HepG2 (cell line): ENCODE measurements around the gene DNAI2. TPM values are rescaled to one million over a fixed set of nuclear protein-coding genes. Genes with fewer than 3 reads are reported as not detected.

Experiments used
- ATAC-seq: fragments of 200-7000 bp; cut with Tn5 transposase; 3 replicates; pipeline ENCODE4 v1.9.1; 2020; ENCODE audit warnings: mild to moderate bottlenecking, moderate library complexity
- BruUV-seq: library from RNA; stranded (reverse); fragments of 400-500 nt; replicated peaks from 2 replicates; lab custom pipeline; 2021; lab: Mats Ljungman, UMichigan
- CTCF ChIA-PET: fragments of 300-600 bp; formaldehyde crosslinking; extraction: SDS; loops from one replicate; lab custom pipeline; 2021; ENCODE audit warnings: low total read pairs, inconsistent platforms, low intra/inter-chr PET ratio; lab: Yijun Ruan, JAX
- POLR2A ChIA-PET: fragments of 350-600 bp; sonication (Branson Sonifier 250); formaldehyde crosslinking; loops from one replicate; lab custom pipeline; 2020; ENCODE audit warnings: antibody characterized with exemption, inconsistent platforms; lab: Yijun Ruan, JAX
- DNase-seq: peaks from one replicate; pipeline ENCODE4 v3.0.0-alpha.2; 2015; ENCODE audit warnings: low spot score
- FAIRE-seq: peaks from 3 replicates; lab custom pipeline; 2011; peaks lifted over from hg19 to GRCh38; lab: Jason Lieb, UNC
- H2AFZ ChIP-seq: one replicate; pipeline ENCODE4 v1.6.1; 2011; ENCODE audit warnings: low read length, inconsistent platforms
- H3K27ac ChIP-seq: fragments of 300-600 bp; 3 replicates; pipeline ENCODE4 v1.8.0; 2011; ENCODE audit warnings: mixed run types, mild to moderate bottlenecking, mixed read lengths, low read length, inconsistent platforms; ENCODE audit not compliant: insufficient read depth; ENCODE audit errors: extremely low read length
- H3K27me3 ChIP-seq, 2 experiments: fragments of 200-600 bp in 1 of 2; 2 replicates in 1 of 2; 3 replicates in 1 of 2; pipeline versions ENCODE4 v1.6.0 to v1.8.0; 2011; ENCODE audit warnings: low read length in 2 of 2, mild to moderate bottlenecking in 2 of 2, moderate library complexity in 2 of 2, inconsistent platforms in 1 of 2; ENCODE audit not compliant: insufficient read depth in 2 of 2, control insufficient read depth in 1 of 2
- H3K36me3 ChIP-seq, 2 experiments: fragments of 200-600 bp in 1 of 2; replicated peaks in 1 of 2; 2 replicates in 1 of 2; 3 replicates in 1 of 2; pipeline versions ENCODE4 v1.5.1 to v1.8.0; 2011; ENCODE audit warnings: low read length in 2 of 2, inconsistent platforms in 1 of 2; ENCODE audit not compliant: insufficient read depth in 2 of 2, control insufficient read depth in 1 of 2
- H3K4me1 ChIP-seq: 2 replicates; pipeline ENCODE4 v1.5.1; 2012; ENCODE audit warnings: low read length, inconsistent platforms; ENCODE audit not compliant: insufficient read depth
- H3K4me2 ChIP-seq: 2 replicates; pipeline ENCODE4 v1.6.0; 2011; ENCODE audit warnings: low read depth, low read length, inconsistent platforms
- H3K4me3 ChIP-seq, 3 experiments: fragments of 200-600 bp in 1 of 3; sonication (generic), shearing (Covaris generic) in 1 of 3; replicated peaks in 1 of 3; 2 replicates each; pipeline ENCODE4 v1.5.1; 2011 to 2016; ENCODE audit warnings: low read length in 3 of 3, inconsistent platforms in 2 of 3, low read depth in 2 of 3, mild to moderate bottlenecking in 2 of 3, control low read depth in 1 of 3, mixed read lengths in 1 of 3; ENCODE audit not compliant: insufficient read depth in 1 of 3
- H3K79me2 ChIP-seq: one replicate; pipeline ENCODE4 v1.6.1; 2011; ENCODE audit warnings: low read length, inconsistent platforms; ENCODE audit not compliant: insufficient read depth
- H3K9ac ChIP-seq: 2 replicates; pipeline ENCODE4 v1.6.0; 2011; ENCODE audit warnings: mild to moderate bottlenecking, low read depth, low read length, inconsistent platforms; ENCODE audit not compliant: insufficient read depth
- H3K9me3 ChIP-seq: 2 replicates; pipeline ENCODE4 v1.5.1; 2012; ENCODE audit warnings: mild to moderate bottlenecking, low read length
- H4K20me1 ChIP-seq: 2 replicates; pipeline ENCODE4 v1.6.0; 2011; ENCODE audit warnings: inconsistent platforms, mild to moderate bottlenecking, low read length, moderate library complexity; ENCODE audit not compliant: insufficient read depth
- ARNT ChIP-seq: fragments of 450-650 bp; IDR thresholded peaks from 2 replicates; pipeline ENCODE4 v1.6.1; 2017
- ATM ChIP-seq: fragments of 450-650 bp; IDR thresholded peaks from 2 replicates; pipeline ENCODE4 v1.7.1; 2017; ENCODE audit warnings: mild to moderate bottlenecking, borderline replicate concordance
- BHLHE40 ChIP-seq: IDR thresholded peaks from 2 replicates; pipeline ENCODE4 v1.6.1; 2011; ENCODE audit warnings: low read length, improper control_type of control experiment
- DNMT1 ChIP-seq: sonication (generic); formaldehyde crosslinking; IDR thresholded peaks from 2 replicates; pipeline ENCODE4 v1.5.1; 2020; ENCODE audit warnings: mild to moderate bottlenecking, missing genetic modification reagents
- FOXP1 ChIP-seq, 2 experiments: fragments of 450-650 bp in 1 of 2; IDR thresholded peaks; 2 replicates each; pipeline ENCODE4 v1.6.1; 2017 to 2018; ENCODE audit warnings: antibody characterized with exemption in 1 of 2
- HNF4A ChIP-seq: sonication (generic); formaldehyde crosslinking; IDR thresholded peaks from 2 replicates; pipeline ENCODE4 v1.4.0; 2020; ENCODE audit warnings: missing genetic modification reagents
- SOX5 ChIP-seq: IDR thresholded peaks from 2 replicates; pipeline ENCODE4 v1.6.1; 2016; ENCODE audit warnings: borderline replicate concordance
- THYN1 ChIP-seq: sonication (generic); formaldehyde crosslinking; IDR thresholded peaks from 2 replicates; pipeline ENCODE4 v1.8.1; 2023; ENCODE audit warnings: low read depth, mild to moderate bottlenecking, moderate library complexity, missing genetic modification reagents, borderline replicate concordance
- ZNF343 ChIP-seq: sonication (generic); formaldehyde crosslinking; IDR thresholded peaks from 2 replicates; pipeline ENCODE4 v1.4.0; 2020; ENCODE audit warnings: mild to moderate bottlenecking, missing genetic modification reagents
- ZNF614 ChIP-seq: IDR thresholded peaks from 2 replicates; pipeline ENCODE4 v1.6.1; 2018; ENCODE audit warnings: missing biosample characterization, missing genetic modification reagents, inconsistent platforms, borderline replicate concordance
- WGBS: methylation state at CpG from one replicate; pipeline ENCODE4 v1.1.6; 2017; ENCODE audit warnings: low lambda C conversion rate; 5-methylcytosine and 5-hydroxymethylcytosine counted together
- in situ Hi-C: cut with HindIII; loops from 2 replicates; pipeline ENCODE4 v1.10.0; 2017; ENCODE audit warnings: low pct_unique_long_range_greater_than_20kb; ENCODE audit not compliant: extremely low pct_ligation_motif_present
- intact Hi-C: fragments of 100-400 bp; cut with micrococcal nuclease; formaldehyde crosslinking; loops from one replicate; pipeline ENCODE4 v1.10.0; 2022; ENCODE audit not compliant: unreplicated experiment
- polyA plus RNA-seq, 8 experiments: library from polyadenylated mRNA; depleted of rRNA in 3 of 8; stranded (reverse) in 7 of 8; unstranded in 1 of 8; fragments of >200 nt; fragmentation: Illumina TruSeq in 4 of 8; extraction: Trizol in 4 of 8; gene quantifications; 2 replicates each; pipeline versions ENCODE4 v1.2.1 to v1.2.3, GENCODE V29; 2011 to 2016; ENCODE audit warnings: low read depth in 4 of 8, missing spikeins in 1 of 8, mixed read lengths in 1 of 8; ENCODE audit not compliant: insufficient read depth in 1 of 8
- total RNA-seq, 5 experiments: library from RNA; depleted of rRNA; stranded (reverse); fragments of >200 nt; fragmentation: Illumina TruSeq; extraction: Trizol; gene quantifications; 2 replicates each; pipeline ENCODE4 v1.2.3, GENCODE V29; 2016; ENCODE audit warnings: low read depth in 1 of 5
- TF ChIP-seq, protein P1 (sequence below): sonication (generic); formaldehyde crosslinking; IDR thresholded peaks from 2 replicates; pipeline ENCODE4 v1.4.0; 2020; ENCODE audit warnings: missing genetic modification reagents
- TF ChIP-seq, protein P2 (sequence below): sonication (generic); formaldehyde crosslinking; IDR thresholded peaks from 2 replicates; pipeline ENCODE4 v1.4.0; 2020; ENCODE audit warnings: low read depth, mild to moderate bottlenecking, missing genetic modification reagents

The DNAI2 gene
- total and polyA plus RNA-seq, 2 of the 13 experiments (the other 11 are each of a cell fraction or from before 2014, with no cell fraction given) = not detected

DNA sequence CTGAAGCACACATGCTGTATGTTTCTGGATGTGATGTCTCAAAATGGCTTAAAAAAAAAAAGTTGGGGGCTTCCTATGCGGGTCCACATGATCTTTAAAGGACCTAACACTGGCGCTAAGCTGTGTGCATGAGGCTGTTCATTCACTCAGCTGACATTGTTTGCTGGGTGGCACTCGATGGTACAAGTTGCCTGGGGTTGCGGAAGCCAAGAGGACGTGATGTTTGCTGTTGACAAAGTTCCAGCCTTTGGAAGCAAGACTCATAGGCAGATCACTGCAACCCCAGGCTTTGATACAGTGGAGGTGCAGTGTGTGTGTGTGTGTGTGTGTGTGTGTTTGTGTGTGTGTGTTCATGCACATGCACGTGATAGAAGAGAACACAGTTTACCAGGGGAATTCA, 29.5 kb upstream of the DNAI2 start:
- ChIA-PET CTCF (no interaction called here), POLR2A (no interaction called here)
- Histone ChIP-seq H3K4me2 (no peak overlapping the region), H3K9ac (no peak overlapping the region), H2AFZ (no peak overlapping the region), H3K27ac (no peak overlapping the region), H4K20me1 (no peaks in the 10 kb centered on the region), H3K4me3 (no peak overlapping the region), H3K27me3 (peaks cover 0 to 1% of the 10 kb centered on the region in 2 experiments; a peak in 1 of 5 replicates), H3K36me3 (no peaks in the 10 kb centered on the region), H3K79me2 (no peaks in the 10 kb centered on the region), H3K4me1 (peaks cover 10% of the 10 kb centered on the region), H3K9me3 (no peaks in the 10 kb centered on the region)
- ATAC-seq (peak; percentile 19; the same call in 1 of the 3 replicates), DNase-seq (no peak), FAIRE-seq (no peak)
- peak; percentile 79 for TF ChIP-seq BHLHE40
- TF ChIP-seq, protein P1, sequence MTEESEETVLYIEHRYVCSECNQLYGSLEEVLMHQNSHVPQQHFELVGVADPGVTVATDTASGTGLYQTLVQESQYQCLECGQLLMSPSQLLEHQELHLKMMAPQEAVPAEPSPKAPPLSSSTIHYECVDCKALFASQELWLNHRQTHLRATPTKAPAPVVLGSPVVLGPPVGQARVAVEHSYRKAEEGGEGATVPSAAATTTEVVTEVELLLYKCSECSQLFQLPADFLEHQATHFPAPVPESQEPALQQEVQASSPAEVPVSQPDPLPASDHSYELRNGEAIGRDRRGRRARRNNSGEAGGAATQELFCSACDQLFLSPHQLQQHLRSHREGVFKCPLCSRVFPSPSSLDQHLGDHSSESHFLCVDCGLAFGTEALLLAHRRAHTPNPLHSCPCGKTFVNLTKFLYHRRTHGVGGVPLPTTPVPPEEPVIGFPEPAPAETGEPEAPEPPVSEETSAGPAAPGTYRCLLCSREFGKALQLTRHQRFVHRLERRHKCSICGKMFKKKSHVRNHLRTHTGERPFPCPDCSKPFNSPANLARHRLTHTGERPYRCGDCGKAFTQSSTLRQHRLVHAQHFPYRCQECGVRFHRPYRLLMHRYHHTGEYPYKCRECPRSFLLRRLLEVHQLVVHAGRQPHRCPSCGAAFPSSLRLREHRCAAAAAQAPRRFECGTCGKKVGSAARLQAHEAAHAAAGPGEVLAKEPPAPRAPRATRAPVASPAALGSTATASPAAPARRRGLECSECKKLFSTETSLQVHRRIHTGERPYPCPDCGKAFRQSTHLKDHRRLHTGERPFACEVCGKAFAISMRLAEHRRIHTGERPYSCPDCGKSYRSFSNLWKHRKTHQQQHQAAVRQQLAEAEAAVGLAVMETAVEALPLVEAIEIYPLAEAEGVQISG = no peak
- 0 out of 2 replicates have a peak, but pooled peaks have one; percentile 6 for TF ChIP-seq FOXP1 (IDR thresholded peaks at IDR 0.05)
- TF ChIP-seq FOXP1 (CRISPR knock-in tag; IDR thresholded peaks at IDR 0.05) = no peak
- intact Hi-C loops = no loop called here
- in situ Hi-C loops = no loop called here
- BruUV-seq = no TSS peak
- 16% methylated on average over 6 of the region's 6 CpGs for WGBS

DNA sequence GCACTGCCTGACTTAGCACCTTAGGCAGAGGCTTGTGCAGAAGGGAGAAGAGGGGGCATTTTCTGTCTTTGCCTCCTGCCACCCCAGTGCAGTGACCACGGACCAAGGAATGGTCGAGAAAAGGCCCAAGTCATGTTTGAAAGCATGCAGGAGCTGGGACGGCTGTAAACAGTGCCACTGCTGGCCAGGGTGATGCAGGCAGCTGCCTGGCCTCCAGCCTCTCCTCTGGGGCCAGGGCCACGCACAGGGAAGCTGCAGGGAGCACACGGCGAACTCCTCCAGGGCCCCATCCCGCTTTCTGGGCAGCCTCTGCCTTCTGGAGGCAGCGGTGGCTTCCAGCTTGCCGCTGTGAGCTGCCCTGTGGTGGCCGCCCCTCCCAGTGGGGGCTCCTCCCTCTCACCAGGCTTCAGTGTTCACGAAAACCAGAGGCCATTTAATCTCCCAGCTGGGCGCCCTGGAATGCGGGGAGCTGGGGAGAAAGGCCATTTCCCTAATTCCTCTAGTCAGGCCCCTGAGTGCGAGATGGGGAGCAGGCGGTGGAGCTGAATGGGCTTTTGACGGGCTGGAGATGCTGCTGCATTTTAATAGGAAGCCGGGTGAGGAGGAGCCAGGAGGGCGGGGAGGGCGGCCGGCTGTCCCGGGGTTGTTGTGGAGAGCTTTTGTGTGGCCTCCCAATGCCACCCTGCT, 28.7 kb upstream of the DNAI2 start:
- no TSS peak for BruUV-seq
- peaks cover 0 to 1% of the 10 kb centered on the region in 2 experiments; a peak in 1 of 5 replicates for H3K27me3 ChIP-seq
- in situ Hi-C loops (no loop called here), intact Hi-C loops (no loop called here)
- 0 out of 2 replicates have a peak overlapping the region, but pooled peaks have one; percentile 13 for H3K4me2 ChIP-seq
- H3K79me2 ChIP-seq = no peaks in the 10 kb centered on the region
- H3K9me3 ChIP-seq = no peaks in the 10 kb centered on the region
- H3K9ac ChIP-seq = no peak overlapping the region
- H2AFZ ChIP-seq = no peak overlapping the region
- ATAC-seq = peak; percentile 35
- no peaks in the 10 kb centered on the region for H3K36me3 ChIP-seq
- no peak overlapping the region for H3K4me3 ChIP-seq
- DNase-seq = no peak
- 47% methylated on average over 17 of the region's 21 CpGs for WGBS
- ChIA-PET CTCF (no interaction called here), POLR2A (no interaction called here)
- no peak for FAIRE-seq
- H3K27ac ChIP-seq = no peak overlapping the region
- peaks cover 10% of the 10 kb centered on the region for H3K4me1 ChIP-seq
- no peaks in the 10 kb centered on the region for H4K20me1 ChIP-seq
- TF ChIP-seq ATM (no peak), DNMT1 (CRISPR knock-in tag) (no peak), ZNF343 (CRISPR knock-in tag) (no peak), ARNT (no peak), THYN1 (CRISPR knock-in tag) (no peak), HNF4A (no peak), SOX5 (CRISPR knock-in tag) (no peak), ZNF614 (CRISPR knock-in tag) (no peak)
- TF ChIP-seq, protein P2, sequence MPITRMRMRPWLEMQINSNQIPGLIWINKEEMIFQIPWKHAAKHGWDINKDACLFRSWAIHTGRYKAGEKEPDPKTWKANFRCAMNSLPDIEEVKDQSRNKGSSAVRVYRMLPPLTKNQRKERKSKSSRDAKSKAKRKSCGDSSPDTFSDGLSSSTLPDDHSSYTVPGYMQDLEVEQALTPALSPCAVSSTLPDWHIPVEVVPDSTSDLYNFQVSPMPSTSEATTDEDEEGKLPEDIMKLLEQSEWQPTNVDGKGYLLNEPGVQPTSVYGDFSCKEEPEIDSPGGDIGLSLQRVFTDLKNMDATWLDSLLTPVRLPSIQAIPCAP (CRISPR knock-in tag) = no peak
